NT2/D1 (cell line): ENCODE results near the gene FREM2.

Experiments
- SUZ12 ChIP-seq: IDR thresholded peaks from 2 replicates; pipeline ENCODE4 v1.6.1; 2011; ENCODE audit not compliant: insufficient read length, insufficient read depth; ENCODE audit errors: extremely low read depth
- YY1 ChIP-seq: IDR thresholded peaks from 2 replicates; pipeline ENCODE4 v1.6.1; 2011; ENCODE audit not compliant: insufficient read length, insufficient read depth
- ZNF274 ChIP-seq: IDR thresholded peaks from 2 replicates; pipeline ENCODE4 v1.6.1; 2011; ENCODE audit warnings: mild to moderate bottlenecking, low read depth, low read length

GRCh38 chr13:38759390-38759789, 72.5 kb downstream of the FREM2 start:
- TF ChIP-seq SUZ12 (no peak), YY1 (no peak), ZNF274 (no peak)
